Motor neuron (in vitro differentiated cells): ENCODE data around the gene RANBP3. TPM values are rescaled to one million over a fixed set of nuclear protein-coding genes. Genes with fewer than 3 reads are reported as not detected.

Experiments
- ATAC-seq, 8 experiments: fragments of 200-7000 bp; cut with Tn5 transposase; replicated peaks in 6 of 8; 2 replicates each; pipeline ENCODE4 v1.8.0; 2021; ENCODE audit warnings: mild to moderate bottlenecking in 8 of 8, moderate library complexity in 8 of 8
- H3K27ac ChIP-seq, 2 donors: fragments of 250-450 bp; sonication (Bioruptor Pico); 2 replicates each; pipeline ENCODE4 v1.9.0; 2021; ENCODE audit warnings: antibody characterized with exemption in 2 of 2, mild to moderate bottlenecking in 2 of 2, moderate library complexity in 1 of 2
- H3K4me1 ChIP-seq, 2 donors: fragments of 250-450 bp; sonication (Bioruptor Pico); replicated peaks in 1 of 2; 2 replicates each; pipeline ENCODE4 v1.6.1; 2021; ENCODE audit warnings: antibody characterized with exemption in 2 of 2, mild to moderate bottlenecking in 2 of 2, moderate library complexity in 1 of 2
- H3K4me3 ChIP-seq, 5 donors: fragments of 250-450 bp; sonication (Bioruptor Pico); 2 replicates each; pipeline ENCODE4 v1.9.0; 2021; ENCODE audit warnings: antibody characterized with exemption in 5 of 5, mild to moderate bottlenecking in 5 of 5, moderate library complexity in 4 of 5
- WGBS, 10 experiments: fragments of 450-650 bp; shearing (Covaris generic); methylation state at CpG; one replicate each; pipeline ENCODE4 v1.0.0; 2022; 5-methylcytosine and 5-hydroxymethylcytosine counted together
- in situ Hi-C, 9 experiments: fragments of 400-800 bp; cut with MboI; loops; one replicate each; pipeline ENCODE4 v1.15.0; 2021; ENCODE audit warnings: low sequenced_read_pairs in 9 of 9, low pct_unique_long_range_greater_than_20kb in 2 of 9; ENCODE audit not compliant: unreplicated experiment in 9 of 9
- total RNA-seq, 8 experiments: library from RNA; unstranded; fragments of 300-600 nt; gene quantifications; 2 replicates each; pipeline versions ENCODE4 v1.2.3 to v1.2.4, GENCODE V29; 2022

RANBP3 gene
- total RNA-seq, 8 experiments from 2014 or later = 31.5 to 69.1 (median 41.0) TPM

DNA sequence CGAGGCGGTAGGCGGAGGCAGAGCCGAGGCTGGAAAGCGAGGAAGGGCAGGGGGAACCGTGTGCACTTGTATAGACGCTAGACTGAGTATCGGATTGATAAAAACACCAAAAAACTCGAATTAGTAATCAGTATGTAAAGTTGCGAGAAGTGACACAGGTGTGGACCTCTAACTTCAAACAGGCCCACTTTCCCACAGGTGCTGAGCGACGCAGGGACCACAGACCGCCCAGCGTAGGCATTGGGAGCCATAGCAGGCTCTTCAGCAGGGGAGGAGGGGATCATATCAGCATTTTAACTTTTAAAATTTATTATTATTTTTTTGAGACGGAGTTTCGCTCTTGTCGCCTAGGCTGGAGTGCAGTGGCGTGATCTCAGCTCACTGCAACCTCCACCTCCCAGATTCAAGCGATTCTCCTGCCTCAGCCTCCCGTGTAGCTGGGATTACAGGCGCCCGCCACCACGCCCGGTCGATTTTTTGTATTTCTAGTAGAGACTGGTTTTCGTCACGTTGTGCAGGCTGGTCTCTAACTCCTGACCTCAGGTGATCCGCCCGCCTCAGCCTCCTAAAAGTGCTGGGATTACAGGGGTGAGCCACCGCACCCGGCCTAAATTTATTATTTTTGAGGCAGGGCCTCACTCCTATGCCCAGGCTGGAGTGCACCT, 72.7 kb downstream of the RANBP3 start:
- H3K27ac ChIP-seq = peak overlapping the region; percentile 71 to 76
- in situ Hi-C loops = no loop called here
- 5 to 90% (median 31%) methylated on average over 4 to 8 of the region's 31 CpGs; no CpG with 5 or more reads in 3 of the 10 experiments for WGBS, 10 experiments

DNA sequence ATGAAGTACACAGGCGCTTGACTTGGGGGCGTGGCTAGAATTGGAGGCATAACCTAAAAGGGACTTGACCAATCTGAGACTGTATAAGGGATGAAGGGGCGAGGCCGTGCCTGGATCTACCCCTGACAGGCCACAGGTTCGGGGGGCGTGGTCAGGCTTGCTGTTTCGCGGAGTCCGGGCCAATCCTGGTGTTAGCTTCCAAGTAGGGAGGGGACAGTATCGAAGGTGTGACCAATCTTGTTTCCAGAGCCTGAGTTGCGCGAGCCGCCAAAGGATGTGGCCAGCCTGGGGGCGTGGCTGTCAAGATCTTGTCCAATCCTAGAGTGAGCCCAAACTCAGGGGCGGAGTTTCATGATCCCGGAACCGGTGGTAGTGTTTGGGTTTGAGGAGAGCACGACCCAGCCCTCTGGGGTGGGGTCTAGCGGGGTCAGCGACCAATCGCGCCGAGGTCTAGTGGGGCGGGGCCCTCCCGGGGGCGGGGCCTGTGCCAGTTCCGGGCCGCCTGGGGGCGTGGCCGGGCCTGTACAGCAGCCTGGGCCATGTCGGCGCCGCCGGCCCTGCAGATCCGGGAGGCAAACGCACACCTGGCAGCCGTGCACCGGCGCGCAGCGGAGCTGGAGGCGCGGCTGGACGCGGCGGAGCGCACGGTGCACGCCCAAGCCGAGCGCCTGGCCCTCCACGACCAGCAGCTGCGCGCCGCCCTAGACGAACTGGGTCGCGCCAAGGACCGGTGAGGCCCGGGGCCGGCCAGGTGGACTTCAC, 73.4 kb downstream of the RANBP3 start, which contains the start of gene VMAC:
Gene VMAC (plus strand): TSS at position 521 of the 762 bp plus-strand sequence. CDS start 19 bp downstream, at position 540.
- H3K4me3 ChIP-seq = peak within 1 kb of the TSS; percentile 88 to 99 (median 89)
- H3K27ac ChIP-seq = peak within 1 kb of the TSS; percentile 92 to 97
- 0% methylated on average over 1 to 7 of the region's 61 CpGs; no CpG with 5 or more reads in 6 of the 10 experiments for WGBS, 10 experiments
- H3K4me1 ChIP-seq = peaks cover 8% of the 10 kb centered on the region in 2 donors
- peak; percentile 73 to 84 (median 82) for ATAC-seq
- in situ Hi-C loops = no loop called here

More for the DNA sequence above, 72.7 kb downstream of the RANBP3 start:
- Histone ChIP-seq H3K4me1 (peaks cover 13 to 15% of the 10 kb centered on the region in 2 donors), H3K4me3 (peak overlapping the region; percentile 88 to 99 (median 89))
- no peak for ATAC-seq

DNA sequence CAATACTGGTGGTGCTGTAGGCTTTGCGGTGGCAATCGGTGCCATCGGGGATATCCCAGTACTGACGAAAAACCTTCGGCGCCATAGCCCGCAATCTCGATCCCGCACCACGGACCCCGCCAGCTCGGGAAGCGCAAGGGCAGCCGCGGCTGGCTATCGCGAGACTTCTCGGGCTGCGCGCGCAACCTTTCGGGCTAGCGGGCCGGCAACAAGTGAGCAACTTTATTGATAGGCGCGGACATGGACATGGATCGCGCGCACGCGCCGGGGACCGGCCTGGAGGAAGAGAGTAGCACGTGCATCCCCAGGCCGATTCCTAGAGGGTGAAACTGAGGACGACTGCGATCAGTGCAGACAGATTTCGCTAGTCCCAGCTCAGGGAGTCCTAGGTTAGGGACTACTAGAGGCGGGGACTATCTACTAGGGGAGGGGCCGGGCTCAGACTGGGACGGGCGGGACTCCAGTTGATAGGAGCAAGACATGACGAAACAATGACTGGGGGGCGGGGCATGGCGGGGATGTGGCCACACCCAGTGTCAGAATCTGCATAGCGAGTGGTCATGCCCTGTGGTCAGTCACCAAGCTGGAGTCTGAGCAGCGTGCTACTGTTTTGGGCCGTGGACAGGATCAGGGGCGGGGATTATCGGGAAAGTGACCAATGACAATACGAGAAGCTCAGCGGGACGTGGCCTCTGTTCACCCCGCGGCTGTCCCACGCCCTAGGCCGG, 74.2 kb downstream of the RANBP3 start, which contains the start of gene NDUFA11:
Gene NDUFA11 (minus strand): TSS at position 167 of the 728 bp plus-strand sequence. CDS start 82 bp downstream, at position 85.
- in situ Hi-C loops = no loop called here
- WGBS, 10 experiments = 0 to 5% (median 1%) methylated on average over 4 to 19 of the region's 57 CpGs; no CpG with 5 or more reads in 5 of the 10 experiments
- peak within 1 kb of the TSS; percentile 92 to 97 for H3K27ac ChIP-seq
- peak; percentile 71 to 78 (median 76) for ATAC-seq
- H3K4me1 ChIP-seq = peaks cover 5 to 8% of the 10 kb centered on the region in 2 donors
- peak within 1 kb of the TSS; percentile 88 to 99 (median 89) for H3K4me3 ChIP-seq

DNA sequence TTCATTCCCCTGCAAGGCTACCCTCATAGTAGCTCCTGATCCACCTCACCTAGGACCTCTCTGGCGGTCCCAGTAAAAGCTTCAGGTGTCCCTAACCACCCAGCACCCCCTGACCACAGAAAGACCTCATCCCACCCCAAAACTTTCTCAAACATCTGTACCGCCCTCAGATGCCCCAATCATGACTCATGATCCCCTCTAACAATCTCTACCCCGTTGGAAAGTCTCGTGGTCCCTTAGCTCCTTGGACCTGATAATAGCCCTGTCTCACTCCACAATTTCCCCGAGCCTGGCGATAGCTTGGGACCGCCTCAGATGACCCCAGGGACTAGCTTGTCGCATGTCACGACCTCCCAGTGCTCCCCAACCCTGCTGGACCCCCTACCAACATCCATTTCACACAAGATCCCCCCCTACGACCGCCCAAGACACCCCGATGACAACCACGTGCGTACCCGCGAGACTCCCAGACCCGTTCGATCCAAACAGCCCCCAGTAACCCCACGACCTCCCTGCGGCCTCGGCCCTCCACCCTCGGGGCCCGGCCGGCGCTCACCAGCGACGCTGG, 74.8 kb downstream of the RANBP3 start:
- no peak for ATAC-seq
- in situ Hi-C loops = no loop called here

DNA sequence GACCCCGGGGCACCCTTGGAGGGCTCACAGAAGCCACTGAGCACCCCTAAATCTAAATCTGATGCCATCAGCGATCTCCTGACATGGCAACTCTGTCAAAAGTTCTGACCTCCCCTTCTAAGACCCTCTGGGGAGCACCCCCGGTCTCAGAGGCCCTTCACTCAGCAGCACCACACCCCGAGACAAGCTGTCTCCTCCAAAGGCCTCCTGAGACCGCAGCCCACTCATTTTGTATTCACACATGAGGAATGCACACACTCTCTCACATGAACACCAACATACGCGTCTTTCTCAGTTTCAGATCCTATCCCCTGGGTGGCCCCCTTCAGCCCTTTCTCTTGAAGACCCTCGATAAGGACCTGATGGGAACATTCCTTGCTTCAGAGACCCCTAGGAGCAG, 77.0 kb downstream of the RANBP3 start:
- H3K27ac ChIP-seq = no peak overlapping the region
- no peak for ATAC-seq
- in situ Hi-C loops = no loop called here
- WGBS, 10 experiments = 84 to 100% (median 100%) methylated on average over 1 to 6 of the region's 8 CpGs; no CpG with 5 or more reads in 3 of the 10 experiments
- H3K4me3 ChIP-seq = no peak overlapping the region
- peaks cover 5 to 8% of the 10 kb centered on the region in 2 donors for H3K4me1 ChIP-seq

More for the DNA sequence above, 74.8 kb downstream of the RANBP3 start:
- Histone ChIP-seq H3K4me1 (peaks cover 5 to 8% of the 10 kb centered on the region in 2 donors), H3K27ac (peak overlapping the region; percentile 92 to 97), H3K4me3 (peak overlapping the region; percentile 88 to 99 (median 89))
- WGBS, 10 experiments = 0 to 6% (median 0%) methylated on average over 1 to 5 of the region's 27 CpGs; no CpG with 5 or more reads in 5 of the 10 experiments

DNA sequence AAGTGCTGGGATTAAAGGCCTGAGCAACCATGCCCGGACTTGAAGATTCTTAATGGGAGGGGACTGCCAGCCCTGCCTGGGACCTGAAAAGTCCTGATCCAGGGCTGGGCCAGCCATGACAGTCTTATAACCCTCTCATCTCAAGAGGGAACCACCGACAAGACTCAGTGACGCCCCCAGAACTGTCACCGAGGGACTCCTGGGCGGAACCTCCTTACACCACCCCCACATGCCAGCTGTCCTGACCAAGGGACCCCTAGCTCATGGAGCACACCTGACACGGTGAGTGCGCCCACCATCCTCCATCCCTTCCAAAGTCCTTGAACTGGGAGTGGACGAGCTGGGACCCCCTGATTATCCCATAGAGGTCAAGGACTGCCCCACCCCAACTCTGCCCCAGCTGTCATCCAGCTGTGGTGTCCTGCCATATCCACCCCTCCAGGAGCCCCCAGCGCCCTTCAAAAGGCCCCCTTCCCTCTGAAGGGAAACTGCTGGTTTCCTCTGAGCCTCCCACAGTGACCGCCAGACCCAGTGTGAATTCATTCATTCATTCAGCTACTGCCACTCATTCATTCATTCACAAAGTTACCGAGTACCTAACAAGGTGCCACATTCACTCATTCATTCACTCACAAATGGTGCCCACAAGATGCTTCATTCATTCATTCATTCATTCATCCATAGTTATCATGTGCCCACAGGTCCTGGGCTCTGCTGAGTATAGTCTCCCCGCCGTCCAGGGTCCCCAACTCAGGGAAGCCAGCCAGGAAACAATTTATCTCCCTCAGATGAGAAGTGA, 78.0 kb downstream of the RANBP3 start:
- Histone ChIP-seq H3K27ac (no peak overlapping the region), H3K4me1 (peaks cover 5% of the 10 kb centered on the region in 2 donors), H3K4me3 (no peak overlapping the region)
- in situ Hi-C loops = no loop called here
- ATAC-seq = no peak
- 60 to 100% (median 96%) methylated on average over 1 to 6 of the region's 13 CpGs; no CpG with 5 or more reads in 4 of the 10 experiments for WGBS, 10 experiments

DNA sequence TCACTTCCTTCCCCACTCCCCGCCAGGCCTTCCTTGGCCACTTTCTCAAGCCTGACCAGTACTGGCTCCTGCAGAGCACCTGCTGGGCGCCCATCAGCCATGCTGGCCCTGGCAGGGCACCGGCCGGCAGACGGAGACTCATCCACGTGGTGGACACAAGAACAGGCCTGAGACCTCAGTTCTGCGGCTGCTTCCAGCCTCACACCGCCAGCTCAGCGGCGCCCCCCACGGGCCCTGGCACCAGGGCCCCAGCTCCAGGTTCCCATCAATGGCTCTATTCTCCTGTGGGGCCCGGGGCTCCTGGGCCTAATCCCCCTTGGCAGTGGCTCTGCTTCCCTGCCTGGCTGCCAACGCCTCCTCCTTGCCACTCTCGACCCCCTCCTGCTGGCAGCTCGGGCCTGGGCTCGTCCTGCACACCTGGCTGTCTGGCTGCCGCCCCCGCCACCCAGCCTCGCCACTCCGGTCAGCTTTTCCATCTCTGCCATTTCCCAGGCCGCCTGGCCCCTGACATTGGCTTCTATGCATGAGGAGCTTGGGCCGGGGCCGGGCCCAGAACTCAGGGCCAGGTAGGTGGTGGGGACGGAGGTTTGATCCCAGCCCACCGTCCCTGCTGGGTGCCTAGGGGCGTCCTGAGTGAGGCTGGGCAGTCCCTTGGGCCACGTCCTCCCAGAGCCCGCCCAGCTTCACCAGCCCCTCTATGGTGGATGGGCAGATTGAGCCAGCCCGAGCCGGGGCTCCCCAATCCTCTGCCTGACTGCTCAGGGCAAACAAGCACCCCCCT, 80.6 kb downstream of the RANBP3 start:
- ATAC-seq = no peak
- peaks cover 1 to 2% of the 10 kb centered on the region in 2 donors for H3K4me1 ChIP-seq
- H3K4me3 ChIP-seq = no peak overlapping the region
- 20 to 100% (median 94%) methylated on average over 1 to 18 of the region's 30 CpGs; no CpG with 5 or more reads in 3 of the 10 experiments for WGBS, 10 experiments
- H3K27ac ChIP-seq = no peak overlapping the region
- in situ Hi-C loops = no loop called here

DNA sequence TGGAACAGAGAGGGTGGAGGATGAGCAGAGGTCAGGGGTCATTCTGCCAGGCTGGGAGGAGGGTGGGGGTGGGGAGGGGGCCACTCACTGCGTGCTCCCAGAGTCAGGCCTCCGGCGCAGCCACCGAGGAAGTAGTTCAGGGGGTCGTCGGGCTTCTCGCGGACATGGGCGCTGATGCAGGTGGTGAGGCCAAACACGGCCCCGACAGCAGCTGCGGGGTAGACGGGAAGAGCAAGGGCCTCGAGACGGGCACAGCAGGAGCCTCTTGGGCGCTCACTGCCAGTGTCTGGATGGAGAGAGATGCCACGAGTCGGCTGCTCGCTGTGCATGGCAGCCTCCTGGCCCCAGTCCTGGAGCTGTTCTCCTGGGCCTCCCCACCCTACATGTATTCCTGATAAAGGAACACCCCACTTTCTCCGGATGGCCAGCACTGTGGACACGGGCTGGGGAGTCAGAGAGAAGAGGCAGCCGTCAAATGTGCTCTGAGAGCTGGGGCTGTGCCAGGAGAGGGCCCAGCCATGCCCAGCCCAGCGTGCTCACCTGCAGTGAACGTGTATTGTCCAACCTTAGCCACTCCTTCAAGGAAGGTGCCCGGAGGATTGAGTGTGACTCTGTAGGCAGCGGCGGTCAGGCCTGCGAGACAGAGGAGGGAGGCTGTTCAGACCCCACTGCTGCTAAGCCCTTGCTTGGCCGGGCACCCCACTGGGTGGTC, 81.4 kb downstream of the RANBP3 start:
- no peak overlapping the region for H3K27ac ChIP-seq
- 83 to 100% (median 93%) methylated on average over 2 to 3 of the region's 29 CpGs; no CpG with 5 or more reads in 7 of the 10 experiments for WGBS, 10 experiments
- H3K4me3 ChIP-seq = no peak overlapping the region
- H3K4me1 ChIP-seq = peaks cover 0 to 5% of the 10 kb centered on the region in 2 donors
- no peak for ATAC-seq
- in situ Hi-C loops = no loop called here

DNA sequence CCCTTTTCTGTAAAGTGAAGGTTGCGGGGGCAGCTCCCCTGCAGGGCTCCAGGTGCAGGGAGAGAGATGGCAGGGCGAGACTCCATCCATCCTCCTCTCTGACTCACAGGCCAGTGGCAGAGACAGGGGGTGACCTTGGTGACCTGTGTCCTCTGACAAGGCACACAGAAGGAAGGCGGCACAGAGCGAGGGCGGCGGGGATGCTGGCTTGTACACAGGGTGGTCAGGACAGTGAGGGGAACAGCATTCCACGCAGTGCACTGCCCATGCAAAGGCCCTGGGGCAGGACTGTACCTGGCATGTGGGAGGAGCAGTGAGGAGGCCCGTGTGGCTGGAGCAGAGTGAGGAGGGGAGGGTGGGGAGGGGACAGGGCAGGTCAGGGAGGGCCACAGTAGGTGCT, 82.0 kb downstream of the RANBP3 start:
- peaks cover 0 to 5% of the 10 kb centered on the region in 2 donors for H3K4me1 ChIP-seq
- in situ Hi-C loops = no loop called here
- 95 to 96% methylated on average over 4 to 6 of the region's 8 CpGs; no CpG with 5 or more reads in 8 of the 10 experiments for WGBS, 10 experiments
- H3K27ac ChIP-seq = no peak overlapping the region
- ATAC-seq = no peak
- no peak overlapping the region for H3K4me3 ChIP-seq

DNA sequence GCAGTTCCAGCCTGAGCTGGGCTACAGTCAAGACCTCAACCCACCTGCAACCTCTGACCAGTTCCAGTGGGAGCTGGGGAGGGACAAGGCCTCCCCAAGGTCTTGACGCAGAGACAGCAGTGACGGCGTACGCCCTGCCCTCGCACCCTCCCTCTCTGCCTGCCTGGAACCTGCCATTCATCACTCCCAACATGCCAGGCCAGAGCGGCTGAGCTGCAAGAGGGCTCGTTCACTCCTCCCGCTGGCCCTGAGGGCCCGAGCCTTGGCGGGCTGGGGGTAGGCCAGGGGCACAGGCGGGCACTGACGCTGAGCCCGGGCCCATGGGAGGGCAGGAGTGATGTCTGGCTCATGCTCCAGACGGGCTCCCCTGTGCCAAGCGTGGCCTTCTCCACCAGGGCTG, 82.5 kb downstream of the RANBP3 start:
- Histone ChIP-seq H3K27ac (no peak overlapping the region), H3K4me3 (no peak overlapping the region), H3K4me1 (peaks cover 0 to 5% of the 10 kb centered on the region in 2 donors)
- 63 to 100% (median 93%) methylated on average over 3 to 4 of the region's 15 CpGs; no CpG with 5 or more reads in 7 of the 10 experiments for WGBS, 10 experiments
- in situ Hi-C loops = no loop called here
- ATAC-seq = peak in 1 of 8 experiments; percentile 2
